GM12875 (cell line): Measurements from ENCODE around the gene KIF1C.

Experiments
- H3K4me3 ChIP-seq: one replicate; pipeline ENCODE4 v1.5.1; 2011; ENCODE audit warnings: low read depth, low read length, control low read depth
- CTCF ChIP-seq: IDR thresholded peaks from 2 replicates; pipeline ENCODE4 v1.5.1; 2011; ENCODE audit warnings: low read depth, mild to moderate bottlenecking, control low read depth, inconsistent platforms, low read length, moderate library complexity, borderline replicate concordance; ENCODE audit not compliant: insufficient read depth

KIF1C gene

GRCh38 chr17:4980644-4981216 lies 17.0 kb upstream of the KIF1C start:
- peak; percentile 59 for TF ChIP-seq CTCF
- H3K4me3 ChIP-seq: no peak overlapping the region

GRCh38 chr17:4982305-4982704 lies 15.4 kb upstream of the KIF1C start:
- no peak for TF ChIP-seq CTCF
- H3K4me3 ChIP-seq: no peak overlapping the region

GRCh38 chr17:4986403-4986802 lies 11.3 kb upstream of the KIF1C start:
- TF ChIP-seq CTCF: no peak
- peak overlapping the region; percentile 100 for H3K4me3 ChIP-seq

- TF ChIP-seq CTCF: peak; percentile 80
- peak within 1 kb of the TSS; percentile 100 for H3K4me3 ChIP-seq
Observed at GRCh38 chr17:4986951-4987766, 10.6 kb upstream of the KIF1C start, which contains the start of gene CAMTA2. Gene CAMTA2 (minus strand): TSS chr17:4987675. CDS start chr17:4986222, 1,453 bp downstream.

GRCh38 chr17:4987767-4988567 lies 9.8 kb upstream of the KIF1C start:
- no peak for TF ChIP-seq CTCF
- peak overlapping the region; percentile 100 for H3K4me3 ChIP-seq

GRCh38 chr17:4994081-4994595 lies 3.6 kb upstream of the KIF1C start:
- no peak for TF ChIP-seq CTCF
- no peak overlapping the region for H3K4me3 ChIP-seq
